Fibroblast of lung (primary cell): ENCODE measurements around the gene ASTN1. TPM values are rescaled to one million over a fixed set of nuclear protein-coding genes. Genes with fewer than 3 reads are reported as not detected.

ENCODE experiments used
- DNase-seq, 2 donors: peaks; one replicate each; pipeline versions ENCODE4 v3.0.0 to v3.0.0-alpha.2; 2010; ENCODE audit warnings: low read depth in 2 of 2
- H2AFZ ChIP-seq: 2 replicates; pipeline ENCODE4 v1.5.1; 2012; ENCODE audit warnings: low read length, control low read depth, inconsistent platforms
- H3K27ac ChIP-seq: 2 replicates; pipeline ENCODE4 v1.5.1; 2011; ENCODE audit warnings: low read length, control low read depth; ENCODE audit not compliant: insufficient read depth
- H3K27me3 ChIP-seq: 2 replicates; pipeline ENCODE4 v1.5.1; 2011; ENCODE audit warnings: mild to moderate bottlenecking, low read length; ENCODE audit not compliant: control insufficient read depth, insufficient read depth
- H3K36me3 ChIP-seq: 2 replicates; pipeline ENCODE4 v1.5.1; 2011; ENCODE audit warnings: low read length; ENCODE audit not compliant: control insufficient read depth, insufficient read depth
- H3K4me1 ChIP-seq: 2 replicates; pipeline ENCODE4 v1.5.1; 2011; ENCODE audit warnings: low read length; ENCODE audit not compliant: control insufficient read depth, insufficient read depth; ENCODE audit errors: extremely low read depth
- H3K4me2 ChIP-seq: 2 replicates; pipeline ENCODE4 v1.5.1; 2011; ENCODE audit warnings: low read length, control low read depth; ENCODE audit not compliant: insufficient read depth; ENCODE audit errors: extremely low read depth
- H3K4me3 ChIP-seq, 4 experiments: fragments of 200-600 bp in 1 of 4; sonication (generic) in 1 of 4; replicated peaks in 1 of 4; 2 replicates each; pipeline ENCODE4 v1.5.1; 2011 to 2016; ENCODE audit warnings: low read length in 4 of 4, low read depth in 3 of 4, mild to moderate bottlenecking in 3 of 4, control low read depth in 2 of 4, inconsistent platforms in 1 of 4, mixed read lengths in 1 of 4; ENCODE audit not compliant: insufficient read depth in 1 of 4; ENCODE audit errors: control extremely low read depth in 1 of 4
- H3K79me2 ChIP-seq: 2 replicates; pipeline ENCODE4 v1.5.1; 2012; ENCODE audit warnings: mild to moderate bottlenecking, low read length, inconsistent platforms; ENCODE audit not compliant: control insufficient read depth, insufficient read depth
- H3K9ac ChIP-seq: 2 replicates; pipeline ENCODE4 v1.5.1; 2011; ENCODE audit warnings: mild to moderate bottlenecking, low read length, control low read depth; ENCODE audit not compliant: insufficient read depth
- H3K9me3 ChIP-seq: 2 replicates; pipeline ENCODE4 v1.5.1; 2012; ENCODE audit warnings: low read depth, low read length; ENCODE audit not compliant: control insufficient read depth, insufficient read depth
- H4K20me1 ChIP-seq: 2 replicates; pipeline ENCODE4 v1.5.1; 2011; ENCODE audit warnings: low read length; ENCODE audit not compliant: control insufficient read depth, insufficient read depth; ENCODE audit errors: extremely low read depth
- CTCF ChIP-seq, 2 donors: IDR thresholded peaks in 1 of 2; conservative IDR thresholded peaks in 1 of 2; 1 replicate in 1 of 2; 2 replicates in 1 of 2; pipeline ENCODE4 v1.5.1; 2011 to 2012; ENCODE audit warnings: low read length in 2 of 2, control low read depth in 1 of 2, inconsistent platforms in 1 of 2, low read depth in 1 of 2, mild to moderate bottlenecking in 1 of 2
- EZH2 ChIP-seq: IDR thresholded peaks from 2 replicates; pipeline ENCODE4 v1.5.1; 2012; ENCODE audit warnings: low read length, control low read depth, mild to moderate bottlenecking; ENCODE audit errors: missing control alignments
- polyA plus RNA-seq, 2 donors: library from polyadenylated mRNA; depleted of rRNA in 1 of 2; stranded (reverse) in 1 of 2; unstranded in 1 of 2; fragments of >200 nt; gene quantifications; 2 replicates each; pipeline ENCODE4 v1.2.1, GENCODE V29; 2011 to 2012; ENCODE audit warnings: missing spikeins in 1 of 2
- total RNA-seq: library from RNA; depleted of rRNA; stranded (reverse); fragments of >200 nt; gene quantifications from 2 replicates; pipeline ENCODE4 v1.2.1, GENCODE V29; 2014

Gene ASTN1
- total and polyA plus RNA-seq, 2 donors (not counting 1 experiment from before 2014, with no cell fraction given) = 0.06 to 0.17 TPM

GRCh38 chr1:176885341-176885740 is 279.2 kb downstream of the ASTN1 start:
- no peak for DNase-seq
- Histone ChIP-seq H4K20me1 (no peaks in the 10 kb centered on the region), H3K4me1 (no peaks in the 10 kb centered on the region), H3K27ac (no peak overlapping the region), H3K9me3 (no peaks in the 10 kb centered on the region), H3K79me2 (no peaks in the 10 kb centered on the region), H2AFZ (no peak overlapping the region), H3K4me2 (no peak overlapping the region), H3K27me3 (no peaks in the 10 kb centered on the region), H3K36me3 (no peaks in the 10 kb centered on the region), H3K9ac (no peak overlapping the region), H3K4me3 (no peak overlapping the region)
- TF ChIP-seq CTCF (conservative IDR thresholded peaks at IDR 0.05 in 1 of 2, IDR thresholded peaks at IDR 0.05 in 1 of 2; ENCODE audit: low read depth in 1 of 2, low read length in 2 of 2) = no peak
- no peak for TF ChIP-seq EZH2

DNA sequence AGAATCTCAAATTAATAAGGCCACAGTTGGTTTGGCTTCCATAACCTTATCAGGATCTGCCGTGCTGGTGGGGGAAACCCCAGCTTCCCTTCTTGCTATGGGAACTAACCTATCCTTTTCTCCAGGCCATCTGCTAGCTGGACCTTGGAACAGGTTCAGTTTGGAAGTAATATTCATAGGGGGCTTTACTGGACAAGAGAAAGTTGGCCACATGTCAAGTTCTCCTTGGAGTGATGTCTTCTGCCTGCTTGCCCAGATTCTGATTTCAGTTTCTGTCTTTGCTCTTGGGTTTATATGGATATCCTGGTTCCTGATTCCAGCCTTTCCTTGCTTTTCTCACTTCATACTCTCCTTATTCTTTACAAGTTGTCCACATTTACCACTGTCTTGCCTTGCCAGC is 279.6 kb downstream of the ASTN1 start:
- Histone ChIP-seq H3K4me2 (no peak overlapping the region), H2AFZ (no peak overlapping the region), H3K27ac (no peak overlapping the region), H3K9me3 (no peaks in the 10 kb centered on the region), H3K4me1 (no peaks in the 10 kb centered on the region), H3K36me3 (no peaks in the 10 kb centered on the region), H3K27me3 (no peaks in the 10 kb centered on the region), H3K9ac (no peak overlapping the region), H4K20me1 (no peaks in the 10 kb centered on the region), H3K79me2 (no peaks in the 10 kb centered on the region), H3K4me3 (no peak overlapping the region)
- no peak for DNase-seq
- no peak for TF ChIP-seq CTCF (conservative IDR thresholded peaks at IDR 0.05 in 1 of 2, IDR thresholded peaks at IDR 0.05 in 1 of 2; ENCODE audit: low read depth in 1 of 2, low read length in 2 of 2)
- no peak for TF ChIP-seq EZH2

DNA sequence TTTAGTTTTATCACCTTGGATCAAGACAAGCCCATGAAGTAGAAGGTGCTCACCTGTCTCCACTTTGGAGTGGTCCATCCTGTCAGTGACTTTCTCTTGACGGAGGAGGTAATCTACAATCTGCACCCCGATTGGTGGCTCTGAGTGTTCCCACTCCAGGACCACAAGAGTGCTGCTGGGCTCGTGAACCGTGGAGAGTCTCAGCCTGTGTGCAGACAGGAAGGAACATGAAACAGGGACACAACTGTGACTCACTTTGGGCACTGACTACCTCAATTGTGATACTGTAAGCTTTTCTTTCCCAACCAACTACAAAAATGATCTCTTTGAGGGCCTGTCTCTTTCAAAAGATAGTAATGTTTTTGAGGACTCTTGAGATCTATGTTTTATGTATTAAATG is 280.2 kb downstream of the ASTN1 start:
- Histone ChIP-seq H3K27me3 (no peaks in the 10 kb centered on the region), H3K4me2 (no peak overlapping the region), H3K36me3 (no peaks in the 10 kb centered on the region), H3K79me2 (no peaks in the 10 kb centered on the region), H3K4me1 (no peaks in the 10 kb centered on the region), H4K20me1 (no peaks in the 10 kb centered on the region), H2AFZ (no peak overlapping the region), H3K9me3 (no peaks in the 10 kb centered on the region), H3K9ac (no peak overlapping the region), H3K4me3 (no peak overlapping the region), H3K27ac (no peak overlapping the region)
- no peak for DNase-seq
- no peak for TF ChIP-seq EZH2
- no peak for TF ChIP-seq CTCF (conservative IDR thresholded peaks at IDR 0.05 in 1 of 2, IDR thresholded peaks at IDR 0.05 in 1 of 2; ENCODE audit: low read depth in 1 of 2, low read length in 2 of 2)
